CD14-positive monocyte (primary cell): ENCODE data around the gene PHAF1. TPM values are rescaled to one million over a fixed set of nuclear protein-coding genes. Genes with fewer than 3 reads are reported as not detected.

Experiments
- DNase-seq, 3 donors: peaks; one replicate each; pipeline ENCODE4 v3.0.0-alpha.2; 2011 to 2022
- H2AFZ ChIP-seq: 2 replicates; pipeline ENCODE4 v1.6.0; 2012; ENCODE audit warnings: mild to moderate bottlenecking, low read depth, low read length, inconsistent platforms; ENCODE audit not compliant: insufficient read depth, poor library complexity, severe bottlenecking
- H3K27ac ChIP-seq, 2 donors: 1 replicate in 1 of 2; 2 replicates in 1 of 2; pipeline ENCODE4 v1.5.1; 2012 to 2013; ENCODE audit warnings: low read length in 2 of 2, control low read depth in 1 of 2, inconsistent platforms in 1 of 2, low read depth in 1 of 2, mild to moderate bottlenecking in 1 of 2
- H3K27me3 ChIP-seq, 2 donors: one replicate each; pipeline versions ENCODE4 v1.6.0 to v1.6.1; 2011 to 2013; ENCODE audit warnings: low read length in 2 of 2; ENCODE audit not compliant: control insufficient read depth in 2 of 2, insufficient read depth in 2 of 2
- H3K36me3 ChIP-seq, 2 donors: replicated peaks in 1 of 2; 1 replicate in 1 of 2; 2 replicates in 1 of 2; pipeline versions ENCODE4 v1.5.1 to v1.6.1; 2012 to 2013; ENCODE audit warnings: low read length in 2 of 2, control low read depth in 1 of 2, inconsistent platforms in 1 of 2, mild to moderate bottlenecking in 1 of 2; ENCODE audit not compliant: insufficient read depth in 2 of 2, control insufficient read depth in 1 of 2
- H3K4me1 ChIP-seq, 2 donors: 1 replicate in 1 of 2; 2 replicates in 1 of 2; pipeline versions ENCODE4 v1.5.1 to v1.6.1; 2012 to 2013; ENCODE audit warnings: low read length in 2 of 2, control low read depth in 1 of 2, inconsistent platforms in 1 of 2, mild to moderate bottlenecking in 1 of 2, moderate library complexity in 1 of 2; ENCODE audit not compliant: insufficient read depth in 2 of 2, control insufficient read depth in 1 of 2
- H3K4me2 ChIP-seq: replicated peaks from 2 replicates; pipeline ENCODE3; 2012; ENCODE audit warnings: low read length, moderate library complexity, mild to moderate bottlenecking; ENCODE audit not compliant: poor library complexity, severe bottlenecking; ENCODE audit errors: extremely low read depth
- H3K4me3 ChIP-seq, 3 experiments: fragments of 200-600 bp in 1 of 3; sonication (generic) in 1 of 3; replicated peaks in 1 of 3; 1 replicate in 2 of 3; 2 replicates in 1 of 3; pipeline ENCODE4 v1.5.1; 2011 to 2013; ENCODE audit warnings: low read length in 3 of 3, mild to moderate bottlenecking in 3 of 3, control low read depth in 2 of 3, low read depth in 2 of 3, inconsistent platforms in 1 of 3, moderate library complexity in 1 of 3
- H3K79me2 ChIP-seq: 2 replicates; pipeline ENCODE4 v1.6.0; 2012; ENCODE audit warnings: mild to moderate bottlenecking, control low read depth, inconsistent platforms, low read length, moderate library complexity; ENCODE audit not compliant: insufficient read depth
- H3K9ac ChIP-seq: 2 replicates; pipeline ENCODE4 v1.6.0; 2017; ENCODE audit warnings: low read length, mild to moderate bottlenecking; ENCODE audit not compliant: insufficient read depth, poor library complexity, severe bottlenecking
- H3K9me3 ChIP-seq, 2 donors: replicated peaks in 1 of 2; 1 replicate in 1 of 2; 2 replicates in 1 of 2; pipeline versions ENCODE4 v1.5.1 to v1.6.1; 2012 to 2013; ENCODE audit warnings: low read length in 2 of 2, control low read depth in 1 of 2; ENCODE audit not compliant: control insufficient read depth in 1 of 2, insufficient read depth in 1 of 2
- H4K20me1 ChIP-seq: 2 replicates; pipeline ENCODE4 v1.6.0; 2012; ENCODE audit warnings: mild to moderate bottlenecking, low read length, control low read depth, moderate library complexity; ENCODE audit not compliant: insufficient read depth
- H3K27ac Mint-ChIP-seq, 7 donors: one replicate each; pipeline ENCODE4 v1.8.0; 2020; ENCODE audit warnings: mild to moderate bottlenecking in 7 of 7, mixed read lengths in 7 of 7, moderate library complexity in 6 of 7, inconsistent platforms in 2 of 7
- H3K27me3 Mint-ChIP-seq, 3 donors: one replicate each; pipeline ENCODE4 v1.8.0; 2021 to 2022; ENCODE audit warnings: low read depth in 3 of 3, mild to moderate bottlenecking in 3 of 3, mixed read lengths in 3 of 3, moderate library complexity in 3 of 3, inconsistent platforms in 1 of 3
- H3K36me3 Mint-ChIP-seq, 2 donors: one replicate each; pipeline ENCODE4 v1.8.0; 2020; ENCODE audit warnings: mixed read lengths in 2 of 2, inconsistent platforms in 1 of 2, mild to moderate bottlenecking in 1 of 2
- H3K4me1 Mint-ChIP-seq: one replicate; pipeline ENCODE4 v1.8.0; 2020; ENCODE audit warnings: mild to moderate bottlenecking, mixed read lengths
- H3K4me3 Mint-ChIP-seq, 2 donors: one replicate each; pipeline ENCODE4 v1.8.0; 2020; ENCODE audit warnings: mild to moderate bottlenecking in 2 of 2, mixed read lengths in 2 of 2, moderate library complexity in 1 of 2
- H3K9me3 Mint-ChIP-seq, 7 donors: one replicate each; pipeline ENCODE4 v1.8.0; 2020 to 2022; ENCODE audit warnings: mixed read lengths in 7 of 7, mild to moderate bottlenecking in 6 of 7, moderate library complexity in 6 of 7, inconsistent platforms in 2 of 7
- CTCF ChIP-seq: fragments of 200-600 bp; IDR thresholded peaks from one replicate; pipeline ENCODE4 v1.8.0; 2022; ENCODE audit warnings: antibody characterized with exemption, mild to moderate bottlenecking
- WGBS: methylation state at CpG from one replicate; pipeline ENCODE4 v1.1.5; 2013; ENCODE audit warnings: missing lambda C conversion rate; ENCODE audit not compliant: insufficient coverage; 5-methylcytosine and 5-hydroxymethylcytosine counted together
- intact Hi-C, 2 donors: fragments of 100-400 bp; cut with micrococcal nuclease; formaldehyde crosslinking; loops; one replicate each; pipeline versions ENCODE4 v1.15.0 to v1.15.1; 2023
- polyA plus RNA-seq, 3 donors: library from polyadenylated mRNA; depleted of rRNA in 1 of 3; unstranded in 2 of 3; stranded (reverse) in 1 of 3; fragments of 300-500 nt in 2 of 3; fragments of >200 nt in 1 of 3; fragmentation: Illumina TruSeq in 2 of 3; gene quantifications; 1 replicate in 2 of 3; 2 replicates in 1 of 3; pipeline ENCODE4 v1.2.3, GENCODE V29; 2012 to 2021

PHAF1 gene
- polyA plus RNA-seq, 3 donors: 18.8 to 68.2 (median 26.5) TPM

GRCh38 chr16:67108931-67109406, 772 bp upstream of the PHAF1 start:
- no peak for DNase-seq
- Mint-ChIP-seq H3K36me3 (peaks cover 19 to 26% of the 10 kb centered on the region in 2 donors), H3K27me3 (no peaks in the 10 kb centered on the region), H3K4me1 (peaks cover 63% of the 10 kb centered on the region), H3K9me3 (peaks cover 0 to 1% (median 0%) of the 10 kb centered on the region in 7 donors), H3K27ac (peak overlapping the region; percentile 87 to 100 (median 98)), H3K4me3 (peak overlapping the region; percentile 100)
- H3K9ac ChIP-seq: peak overlapping the region; percentile 96
- no peak for TF ChIP-seq CTCF
- H4K20me1 ChIP-seq: peaks cover 33% of the 10 kb centered on the region
- H3K36me3 ChIP-seq: peaks cover 0 to 17% of the 10 kb centered on the region in 2 donors
- H3K9me3 ChIP-seq: no peaks in the 10 kb centered on the region
- peak overlapping the region; percentile 84 to 99 (median 99) for H3K4me3 ChIP-seq
- H2AFZ ChIP-seq: peak overlapping the region; percentile 85
- peak overlapping the region; percentile 88 for H3K4me2 ChIP-seq
- H3K27ac ChIP-seq: peak overlapping the region in 1 of 2 donors; percentile 99
- H3K4me1 ChIP-seq: peaks cover 54 to 58% of the 10 kb centered on the region in 2 donors
- intact Hi-C loops: loop anchor here in 1 of 2 donors (10.0 kb wide), 1 partner anchor 84 kb away; the partner anchor contains the start of gene CBFB
- H3K27me3 ChIP-seq: no peaks in the 10 kb centered on the region
- 89% methylated on average over 14 of the region's 18 CpGs for WGBS
- peaks cover 42% of the 10 kb centered on the region for H3K79me2 ChIP-seq

DNA sequence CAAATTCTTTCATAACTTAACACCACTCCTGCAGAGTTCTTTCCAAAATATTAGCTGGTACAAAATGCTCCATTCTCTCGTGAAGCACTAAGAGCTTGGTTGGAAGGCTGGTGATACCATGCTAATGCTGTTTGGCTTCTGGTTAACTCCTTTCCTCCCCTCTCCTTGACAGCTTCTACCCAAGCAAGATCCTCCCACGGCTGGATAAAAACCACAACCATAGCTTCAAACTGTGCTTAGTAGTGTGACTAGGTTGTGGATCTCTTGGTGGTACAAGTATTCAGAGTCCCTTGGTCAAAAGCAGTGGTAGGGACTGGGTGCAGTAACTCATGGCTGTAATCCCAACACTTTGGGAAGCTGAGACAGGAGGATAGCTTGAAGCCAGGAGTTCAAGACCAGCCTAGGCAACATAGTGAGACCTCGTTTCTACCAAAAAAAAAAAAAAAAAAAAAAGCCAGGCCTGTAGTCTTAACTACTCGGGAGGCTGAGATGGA, 2.3 kb downstream of the PHAF1 start:
- no peaks in the 10 kb centered on the region for H3K27me3 ChIP-seq
- TF ChIP-seq CTCF: no peak
- no peak for DNase-seq
- no CpG with 5 or more reads among the region's 4 CpGs for WGBS
- H3K36me3 ChIP-seq: peaks cover 0 to 28% of the 10 kb centered on the region in 2 donors
- Mint-ChIP-seq H3K27me3 (no peaks in the 10 kb centered on the region), H3K9me3 (peaks cover 0 to 1% (median 0%) of the 10 kb centered on the region in 7 donors), H3K36me3 (peaks cover 33 to 41% of the 10 kb centered on the region in 2 donors), H3K4me3 (no peak overlapping the region), H3K4me1 (peaks cover 70% of the 10 kb centered on the region), H3K27ac (peak overlapping the region in 4 of 7 donors; percentile 98 to 99 (median 99))
- no peak overlapping the region for H3K4me2 ChIP-seq
- intact Hi-C loops: no loop called here
- no peaks in the 10 kb centered on the region for H3K9me3 ChIP-seq
- peaks cover 67% of the 10 kb centered on the region for H3K79me2 ChIP-seq
- no peak overlapping the region for H3K4me3 ChIP-seq
- H3K9ac ChIP-seq: no peak overlapping the region
- peaks cover 64% of the 10 kb centered on the region for H4K20me1 ChIP-seq
- peak overlapping the region in 1 of 2 donors; percentile 99 for H3K27ac ChIP-seq
- H3K4me1 ChIP-seq: peaks cover 63 to 71% of the 10 kb centered on the region in 2 donors
- H2AFZ ChIP-seq: no peak overlapping the region
